ENCODE results near the gene PUS1. TPM values are rescaled to one million over a fixed set of nuclear protein-coding genes. Genes with fewer than 3 reads are reported as not detected.

Gene PUS1
- total and polyA plus RNA-seq, 3 donors from 2014 or later, result 16.9 to 26.0 (median 25.2) TPM

DNA sequence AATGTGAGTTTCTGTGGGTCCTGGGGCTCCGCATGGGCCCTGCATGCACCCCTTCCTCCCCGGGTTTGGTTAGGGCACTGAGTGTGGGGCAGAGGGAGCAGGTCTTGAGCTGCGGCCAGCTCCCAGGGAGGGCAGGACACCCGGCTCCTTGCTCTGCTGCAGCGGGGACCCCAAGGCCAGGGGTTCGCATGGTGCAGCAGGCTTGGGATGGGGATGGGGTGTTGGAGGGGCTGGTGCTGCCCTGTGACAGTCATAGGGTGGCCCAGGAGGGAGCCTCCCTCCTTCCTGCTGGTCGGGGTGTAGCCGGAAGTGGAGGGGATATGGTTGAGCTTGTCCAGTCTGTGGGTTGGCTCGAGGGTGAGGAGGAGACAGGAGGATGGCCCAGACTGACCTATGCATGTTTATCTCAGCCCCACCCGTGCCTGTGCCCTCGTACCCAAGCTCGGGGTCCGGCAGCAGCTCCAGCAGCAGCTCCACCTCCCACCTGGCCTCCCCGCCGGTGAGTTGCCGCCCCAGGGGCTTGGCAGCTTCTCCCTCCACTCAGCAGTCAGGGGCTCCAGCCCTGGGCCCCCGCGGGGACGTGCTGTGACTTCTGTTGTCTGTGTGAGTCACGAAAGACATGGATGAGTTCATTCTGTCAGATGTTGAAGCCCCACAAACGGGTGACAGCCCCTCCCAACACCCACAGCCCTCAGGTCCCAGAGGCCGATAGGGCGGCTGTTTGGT is 18.6 kb upstream of the PUS1 start:
- H3K36me3 ChIP-seq (ENCODE audit: low read depth, missing control alignments), result no peaks in the 10 kb centered on the region
- no peak for DNase-seq
- no peak overlapping the region for H3K27ac ChIP-seq
- H3K4me3 ChIP-seq, result no peak overlapping the region
- WGBS, 2 donors, result 80 to 89% methylated on average over 19 to 23 of the region's 23 CpGs
- TF ChIP-seq POLR2A (IDR thresholded peaks at IDR 0.05), result no peak
- TF ChIP-seq, protein P1, sequence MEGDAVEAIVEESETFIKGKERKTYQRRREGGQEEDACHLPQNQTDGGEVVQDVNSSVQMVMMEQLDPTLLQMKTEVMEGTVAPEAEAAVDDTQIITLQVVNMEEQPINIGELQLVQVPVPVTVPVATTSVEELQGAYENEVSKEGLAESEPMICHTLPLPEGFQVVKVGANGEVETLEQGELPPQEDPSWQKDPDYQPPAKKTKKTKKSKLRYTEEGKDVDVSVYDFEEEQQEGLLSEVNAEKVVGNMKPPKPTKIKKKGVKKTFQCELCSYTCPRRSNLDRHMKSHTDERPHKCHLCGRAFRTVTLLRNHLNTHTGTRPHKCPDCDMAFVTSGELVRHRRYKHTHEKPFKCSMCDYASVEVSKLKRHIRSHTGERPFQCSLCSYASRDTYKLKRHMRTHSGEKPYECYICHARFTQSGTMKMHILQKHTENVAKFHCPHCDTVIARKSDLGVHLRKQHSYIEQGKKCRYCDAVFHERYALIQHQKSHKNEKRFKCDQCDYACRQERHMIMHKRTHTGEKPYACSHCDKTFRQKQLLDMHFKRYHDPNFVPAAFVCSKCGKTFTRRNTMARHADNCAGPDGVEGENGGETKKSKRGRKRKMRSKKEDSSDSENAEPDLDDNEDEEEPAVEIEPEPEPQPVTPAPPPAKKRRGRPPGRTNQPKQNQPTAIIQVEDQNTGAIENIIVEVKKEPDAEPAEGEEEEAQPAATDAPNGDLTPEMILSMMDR (IDR thresholded peaks at IDR 0.05), result no peak
- H3K9me3 ChIP-seq, result no peaks in the 10 kb centered on the region
- no peaks in the 10 kb centered on the region for H3K27me3 ChIP-seq
- H3K4me1 ChIP-seq, result peaks cover 11% of the 10 kb centered on the region
- intact Hi-C loops (cut with DNase I; ENCODE audit: low total_unique reads), result no loop called here

DNA sequence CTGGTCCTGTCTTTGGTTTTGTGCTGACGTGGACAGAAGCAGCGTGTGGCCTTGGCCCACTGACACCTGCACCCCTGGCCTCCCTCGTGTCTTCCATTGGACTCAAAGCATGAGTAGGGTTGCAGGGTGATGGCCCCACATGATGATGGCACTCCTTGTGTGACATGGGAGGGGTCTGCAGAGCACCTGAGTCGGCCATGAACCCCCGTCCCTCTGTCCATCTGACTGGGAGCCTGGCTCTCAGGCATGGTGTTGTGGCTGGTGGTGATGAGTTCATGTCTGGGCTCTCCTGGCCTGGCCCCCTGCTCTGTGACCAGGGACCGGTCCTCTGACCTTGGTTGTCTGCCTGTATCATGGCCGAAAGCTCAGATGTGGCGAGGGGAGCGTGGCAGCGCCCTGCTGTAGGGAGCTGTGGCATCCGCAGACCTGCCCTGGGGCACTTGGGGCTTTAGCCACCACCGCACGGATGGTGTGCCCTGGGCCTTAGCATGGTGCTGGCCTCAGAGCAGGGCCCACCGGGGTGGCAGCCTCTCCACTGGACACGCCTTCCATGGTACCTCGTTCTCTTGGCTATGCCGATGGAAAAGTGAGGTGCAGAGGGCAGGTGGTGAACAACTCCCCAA is 17.9 kb upstream of the PUS1 start:
- no peak for DNase-seq
- WGBS, 2 donors, result 70 to 88% methylated on average over 3 to 17 of the region's 17 CpGs
- H3K36me3 ChIP-seq (ENCODE audit: low read depth, missing control alignments), result no peaks in the 10 kb centered on the region

DNA sequence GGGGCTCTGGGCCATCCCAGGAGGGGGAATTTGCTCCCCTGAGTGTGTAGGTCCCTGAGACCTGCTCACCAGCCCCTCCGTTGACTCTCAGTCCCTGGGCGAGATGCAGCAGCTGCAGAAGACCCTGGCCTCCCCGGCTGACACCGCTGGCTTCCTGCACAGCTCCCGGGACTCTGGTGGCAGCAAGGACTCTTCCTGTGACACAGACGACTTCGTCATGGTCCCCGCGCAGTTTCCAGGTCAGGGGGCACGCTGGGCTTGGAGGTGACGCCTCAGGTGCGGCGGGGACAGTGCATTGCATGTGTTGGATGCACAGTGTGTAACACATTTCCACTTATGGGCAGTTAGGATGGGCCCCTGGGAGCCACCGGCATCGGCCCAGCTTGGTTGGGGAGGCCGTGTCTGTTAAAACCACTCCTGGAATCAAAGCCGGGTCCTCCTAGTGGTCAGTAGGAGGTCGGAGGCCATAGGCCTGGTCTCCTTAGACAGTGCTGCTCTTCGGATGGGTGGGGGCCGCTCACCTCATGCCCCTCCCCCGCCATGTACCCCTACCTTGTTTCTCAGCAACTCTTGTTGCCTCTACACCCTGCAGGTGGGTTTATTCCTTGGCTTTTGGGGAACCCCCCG is 17.1 kb upstream of the PUS1 start:
- no peak overlapping the region for H3K4me3 ChIP-seq
- WGBS, 2 donors, result 84 to 86% methylated on average over 17 to 22 of the region's 22 CpGs
- intact Hi-C loops (cut with DNase I; ENCODE audit: low total_unique reads), result no loop called here
- TF ChIP-seq, protein P1 (IDR thresholded peaks at IDR 0.05), result no peak
- no peak for TF ChIP-seq POLR2A (IDR thresholded peaks at IDR 0.05)
- H3K27me3 ChIP-seq, result no peaks in the 10 kb centered on the region
- no peak for DNase-seq
- peaks cover 11% of the 10 kb centered on the region for H3K4me1 ChIP-seq
- no peaks in the 10 kb centered on the region for H3K9me3 ChIP-seq
- no peak overlapping the region for H3K27ac ChIP-seq
- no peaks in the 10 kb centered on the region for H3K36me3 ChIP-seq (ENCODE audit: low read depth, missing control alignments)

More for the DNA sequence above, 17.9 kb upstream of the PUS1 start:
- Histone ChIP-seq H3K9me3 (no peaks in the 10 kb centered on the region), H3K4me3 (no peak overlapping the region), H3K4me1 (peaks cover 11% of the 10 kb centered on the region), H3K27me3 (no peaks in the 10 kb centered on the region), H3K27ac (no peak overlapping the region)
- TF ChIP-seq, protein P1 (IDR thresholded peaks at IDR 0.05), result no peak
- TF ChIP-seq POLR2A (IDR thresholded peaks at IDR 0.05), result no peak
- intact Hi-C loops (cut with DNase I; ENCODE audit: low total_unique reads), result no loop called here

DNA sequence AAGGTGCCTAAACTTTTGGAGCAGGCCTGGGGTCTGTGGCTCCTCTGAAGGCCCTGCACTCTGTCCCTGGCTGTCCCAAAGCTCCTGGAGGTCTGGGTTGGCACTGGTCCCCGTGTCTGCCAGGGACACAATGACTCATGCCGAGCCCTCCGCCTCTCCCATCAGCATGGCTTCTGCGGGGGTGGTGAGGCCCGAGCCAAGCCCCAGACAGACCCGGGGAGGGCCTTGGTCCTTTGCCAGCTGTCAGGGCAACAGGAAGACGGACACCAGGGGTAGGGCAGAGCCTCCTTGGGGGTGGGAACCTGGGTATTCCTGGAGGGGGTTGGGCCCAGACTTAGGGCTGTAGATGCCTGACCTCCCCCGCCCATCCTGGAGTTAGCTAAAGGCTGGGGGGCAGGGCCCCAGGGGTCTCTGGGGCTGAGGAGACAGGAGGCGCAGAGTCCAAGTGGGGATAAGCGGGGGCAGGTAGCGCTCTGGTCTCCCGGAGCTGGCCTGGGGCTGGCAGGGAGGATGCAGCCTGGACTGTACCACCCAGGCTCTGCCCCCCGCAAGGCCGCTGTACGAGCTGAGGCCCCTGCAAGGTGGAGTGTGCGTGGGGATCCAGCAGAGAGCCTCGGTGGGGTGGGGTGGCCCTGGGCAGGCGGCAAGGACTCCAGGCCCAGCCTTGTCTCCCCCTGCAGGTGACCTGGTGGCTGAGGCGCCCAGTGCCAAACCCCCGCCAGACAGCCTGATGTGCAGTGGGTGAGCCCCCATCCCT is 16.4 kb upstream of the PUS1 start:
- no peaks in the 10 kb centered on the region for H3K27me3 ChIP-seq
- peak; percentile 95 for DNase-seq
- WGBS, 2 donors, result 62 to 90% methylated on average over 2 to 20 of the region's 20 CpGs
- peak overlapping the region in 1 of 2 donors; percentile 53 for H3K27ac ChIP-seq
- no peak for TF ChIP-seq POLR2A (IDR thresholded peaks at IDR 0.05)
- TF ChIP-seq, protein P1 (IDR thresholded peaks at IDR 0.05), result no peak
- H3K4me1 ChIP-seq, result peaks cover 11% of the 10 kb centered on the region
- intact Hi-C loops (cut with DNase I; ENCODE audit: low total_unique reads), result no loop called here
- no peak overlapping the region for H3K4me3 ChIP-seq
- H3K9me3 ChIP-seq, result no peaks in the 10 kb centered on the region
- no peaks in the 10 kb centered on the region for H3K36me3 ChIP-seq (ENCODE audit: low read depth, missing control alignments)
